NCI-H2081 (cell line): ENCODE results near the gene PIK3C2G.
"Not testable (repeated sequence)": the region's sequence is repeated elsewhere in the genome, so short reads cannot be mapped to it uniquely, and the experiment has no call there.

Experiments
- DNase-seq, 2 experiments: peaks; one replicate each; lab custom pipeline; 2025; lab: John Stamatoyannopoulos, UW

PIK3C2G gene, protein sequence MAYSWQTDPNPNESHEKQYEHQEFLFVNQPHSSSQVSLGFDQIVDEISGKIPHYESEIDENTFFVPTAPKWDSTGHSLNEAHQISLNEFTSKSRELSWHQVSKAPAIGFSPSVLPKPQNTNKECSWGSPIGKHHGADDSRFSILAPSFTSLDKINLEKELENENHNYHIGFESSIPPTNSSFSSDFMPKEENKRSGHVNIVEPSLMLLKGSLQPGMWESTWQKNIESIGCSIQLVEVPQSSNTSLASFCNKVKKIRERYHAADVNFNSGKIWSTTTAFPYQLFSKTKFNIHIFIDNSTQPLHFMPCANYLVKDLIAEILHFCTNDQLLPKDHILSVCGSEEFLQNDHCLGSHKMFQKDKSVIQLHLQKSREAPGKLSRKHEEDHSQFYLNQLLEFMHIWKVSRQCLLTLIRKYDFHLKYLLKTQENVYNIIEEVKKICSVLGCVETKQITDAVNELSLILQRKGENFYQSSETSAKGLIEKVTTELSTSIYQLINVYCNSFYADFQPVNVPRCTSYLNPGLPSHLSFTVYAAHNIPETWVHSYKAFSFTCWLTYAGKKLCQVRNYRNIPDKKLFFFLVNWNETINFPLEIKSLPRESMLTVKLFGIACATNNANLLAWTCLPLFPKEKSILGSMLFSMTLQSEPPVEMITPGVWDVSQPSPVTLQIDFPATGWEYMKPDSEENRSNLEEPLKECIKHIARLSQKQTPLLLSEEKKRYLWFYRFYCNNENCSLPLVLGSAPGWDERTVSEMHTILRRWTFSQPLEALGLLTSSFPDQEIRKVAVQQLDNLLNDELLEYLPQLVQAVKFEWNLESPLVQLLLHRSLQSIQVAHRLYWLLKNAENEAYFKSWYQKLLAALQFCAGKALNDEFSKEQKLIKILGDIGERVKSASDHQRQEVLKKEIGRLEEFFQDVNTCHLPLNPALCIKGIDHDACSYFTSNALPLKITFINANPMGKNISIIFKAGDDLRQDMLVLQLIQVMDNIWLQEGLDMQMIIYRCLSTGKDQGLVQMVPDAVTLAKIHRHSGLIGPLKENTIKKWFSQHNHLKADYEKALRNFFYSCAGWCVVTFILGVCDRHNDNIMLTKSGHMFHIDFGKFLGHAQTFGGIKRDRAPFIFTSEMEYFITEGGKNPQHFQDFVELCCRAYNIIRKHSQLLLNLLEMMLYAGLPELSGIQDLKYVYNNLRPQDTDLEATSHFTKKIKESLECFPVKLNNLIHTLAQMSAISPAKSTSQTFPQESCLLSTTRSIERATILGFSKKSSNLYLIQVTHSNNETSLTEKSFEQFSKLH (N-terminal part only)

DNA sequence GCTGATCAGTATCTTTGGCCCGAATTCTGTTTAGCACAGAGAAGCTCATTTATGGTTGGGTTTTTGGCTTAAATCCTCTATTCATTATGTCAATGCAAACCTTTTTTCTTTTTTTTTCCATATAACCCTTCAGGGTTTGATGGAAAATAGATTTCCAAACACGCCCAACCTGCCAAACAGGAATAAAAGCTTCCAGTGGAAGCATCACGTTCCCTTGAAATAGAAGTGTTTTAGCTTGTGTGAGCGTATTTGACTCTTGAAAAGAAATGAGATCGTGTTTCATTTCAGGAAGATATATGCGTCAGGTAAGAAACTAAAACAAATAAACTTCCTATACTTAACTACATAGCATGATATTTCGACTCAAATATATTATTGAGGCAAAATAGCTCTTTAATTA lies at the start of gene PIK3C2G:
TSS of gene PIK3C2G (plus strand) at position 246 of the 400 bp plus-strand sequence. CDS start 20,564 bp downstream, outside the sequence.
- DNase-seq, result peak in 1 of 2 experiments; percentile 20

DNA sequence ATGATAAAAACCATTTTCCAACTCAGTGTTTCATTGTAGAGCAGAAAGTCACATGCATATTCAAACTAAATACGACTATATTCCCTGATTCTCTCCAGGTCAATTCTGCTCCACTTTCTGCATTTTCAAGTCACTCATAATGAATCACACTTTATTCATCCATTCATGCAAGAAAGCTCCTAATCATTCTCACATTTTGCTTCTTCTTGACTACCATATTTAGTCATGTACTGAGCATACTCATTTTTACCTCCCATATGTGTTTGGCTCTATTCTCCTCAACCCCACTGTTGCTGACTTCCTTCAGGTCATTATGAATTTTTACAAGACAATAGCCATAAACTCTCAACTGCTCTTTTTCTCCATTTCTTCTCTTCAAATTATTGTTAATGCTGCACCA lies 43.4 kb upstream of the PIK3C2G start:
- DNase-seq, result no peak

DNA sequence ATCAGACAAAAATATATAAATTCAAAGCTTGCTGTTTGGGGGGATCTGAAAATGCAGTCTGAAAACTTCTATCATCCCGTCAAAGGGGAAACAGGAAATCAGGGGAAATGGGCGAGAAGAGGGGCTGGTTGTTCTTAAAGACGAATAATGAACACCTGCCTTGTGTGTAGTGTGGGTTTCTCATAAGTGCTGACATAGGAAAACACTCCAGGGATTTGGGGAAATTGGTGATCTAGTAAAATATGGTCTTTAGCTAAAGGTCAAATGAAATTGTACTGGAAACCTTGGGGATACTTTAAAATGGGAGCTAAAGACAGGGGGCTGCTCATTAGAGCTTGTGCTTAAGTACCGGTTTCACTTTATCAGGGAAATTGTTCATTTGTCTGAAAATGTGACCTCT lies 39.6 kb upstream of the PIK3C2G start:
- no peak for DNase-seq

DNA sequence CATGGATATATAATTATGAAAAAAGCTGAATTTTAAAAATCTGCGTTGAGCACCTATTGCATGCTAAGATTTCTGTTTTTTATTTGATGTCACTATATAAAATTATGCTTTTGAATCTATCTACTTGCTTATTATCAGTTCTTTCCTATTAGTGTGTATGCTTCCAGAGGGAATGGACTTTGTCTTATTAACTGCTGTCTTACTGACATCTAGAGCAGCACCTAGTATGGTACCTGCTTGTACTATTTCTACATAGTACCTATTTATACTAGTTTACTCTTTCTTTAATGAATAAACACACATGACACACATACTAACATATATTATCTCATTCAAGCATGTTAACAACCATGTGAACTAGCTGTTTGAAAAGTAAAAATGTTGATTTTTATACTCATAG lies 38.6 kb upstream of the PIK3C2G start:
- no peak for DNase-seq

DNA sequence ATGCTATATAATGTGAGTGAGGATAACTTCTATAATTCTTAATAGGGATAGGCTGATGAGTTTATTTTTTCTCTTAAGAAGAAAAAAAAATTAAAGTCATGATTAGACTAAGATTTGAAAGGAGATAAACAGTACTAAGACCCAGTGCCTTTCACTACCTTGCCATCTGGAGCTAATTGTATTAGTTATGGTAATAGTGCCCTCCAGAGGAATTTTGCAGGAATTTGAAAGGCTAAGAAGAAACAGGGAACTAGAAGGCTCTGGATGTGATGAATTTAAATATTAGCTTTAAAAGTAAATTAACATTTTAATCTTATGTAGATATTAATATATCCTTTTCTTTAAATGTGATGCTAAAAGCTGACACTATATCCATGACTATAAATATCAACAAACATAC lies 36.6 kb upstream of the PIK3C2G start:
- peak; percentile 16 to 55 for DNase-seq

DNA sequence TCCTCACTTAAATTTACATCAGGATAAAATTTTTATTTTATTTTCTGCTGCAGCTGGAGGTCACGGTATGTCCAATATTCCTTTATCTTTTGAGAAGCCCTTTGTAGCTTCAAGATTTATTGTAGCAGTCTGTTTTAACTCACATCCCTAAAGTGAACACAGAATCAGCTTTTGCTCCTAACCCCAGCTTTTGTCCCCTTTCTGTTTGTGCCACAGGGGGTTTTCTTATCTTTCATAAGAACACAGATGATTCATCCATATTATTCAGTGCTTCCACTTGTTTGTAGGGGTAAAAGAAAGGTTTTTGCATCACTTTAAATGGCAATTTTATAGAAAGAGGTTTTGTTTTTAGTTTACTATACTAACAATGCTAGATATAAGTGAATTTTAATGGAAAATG lies 21.8 kb upstream of the PIK3C2G start:
- no peak for DNase-seq

DNA sequence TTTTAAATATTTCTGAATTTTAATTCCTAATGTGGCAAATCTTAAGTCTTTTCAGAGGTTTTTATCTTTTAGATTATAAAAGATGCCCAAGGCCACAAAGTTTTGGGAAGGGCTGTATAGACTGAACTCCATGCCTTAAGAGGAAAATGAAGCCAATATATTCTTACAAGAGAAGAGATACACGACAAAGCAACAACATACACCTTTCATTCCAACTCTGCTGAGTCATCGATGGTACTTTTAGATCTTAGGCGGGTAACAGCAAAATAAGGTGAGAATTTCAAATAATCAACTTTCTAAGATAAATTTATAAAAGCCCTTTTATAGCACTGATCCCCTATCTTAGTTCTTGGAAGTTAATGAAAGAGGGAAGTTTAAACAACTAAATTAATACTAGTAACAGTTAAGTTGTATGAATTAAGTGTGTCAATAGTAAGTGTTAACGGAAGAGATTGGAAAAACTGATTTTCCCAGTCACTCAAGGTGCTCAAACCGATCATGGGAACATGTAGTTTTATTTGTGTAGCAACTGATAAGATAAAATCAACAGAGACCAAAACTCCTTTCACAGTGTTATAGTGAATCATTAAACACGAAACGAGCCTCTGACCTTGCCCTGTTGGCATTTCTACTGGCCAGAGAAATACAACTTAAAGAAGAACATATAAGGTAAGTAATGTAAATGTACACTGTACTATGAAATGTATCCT lies 18.8 kb upstream of the PIK3C2G start:
- DNase-seq, result no peak

DNA sequence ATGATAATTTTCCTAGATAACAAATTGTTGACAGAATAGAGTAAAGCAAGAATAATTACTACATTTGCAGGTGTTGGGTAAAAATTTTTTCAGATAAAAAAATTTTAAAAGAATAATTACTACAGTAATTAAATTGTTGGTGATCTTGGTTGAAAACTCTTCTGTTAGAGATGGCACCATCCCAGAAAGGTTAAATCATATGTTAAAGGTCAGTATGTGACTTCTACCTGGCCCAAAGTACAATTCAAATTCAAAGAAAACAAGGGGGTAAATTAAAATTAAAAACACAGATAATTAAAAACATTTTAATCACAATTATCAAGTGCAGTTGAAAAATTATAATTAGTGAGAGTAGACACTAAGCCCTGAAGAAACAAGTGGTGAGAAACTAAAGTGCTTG lies 18.1 kb upstream of the PIK3C2G start:
- DNase-seq, result no peak

DNA sequence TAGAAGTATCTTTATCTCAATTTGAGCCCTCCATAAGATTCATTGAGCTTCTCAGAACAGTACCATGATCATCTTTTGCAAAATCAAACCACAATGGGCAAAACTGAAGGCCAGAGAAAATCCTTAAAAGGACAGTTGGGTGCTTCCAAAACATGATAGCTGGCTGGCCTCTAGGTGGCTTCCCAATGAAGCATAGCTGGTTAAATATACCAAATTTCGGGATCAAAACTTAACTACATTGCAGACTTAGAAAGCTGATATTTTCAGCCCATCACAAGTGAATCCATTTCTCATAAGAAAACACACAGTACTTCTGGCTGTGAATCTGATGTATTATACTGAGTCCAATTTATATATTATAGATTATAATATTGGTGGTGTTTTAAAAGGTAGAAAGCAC lies 15.3 kb upstream of the PIK3C2G start:
- no peak for DNase-seq

DNA sequence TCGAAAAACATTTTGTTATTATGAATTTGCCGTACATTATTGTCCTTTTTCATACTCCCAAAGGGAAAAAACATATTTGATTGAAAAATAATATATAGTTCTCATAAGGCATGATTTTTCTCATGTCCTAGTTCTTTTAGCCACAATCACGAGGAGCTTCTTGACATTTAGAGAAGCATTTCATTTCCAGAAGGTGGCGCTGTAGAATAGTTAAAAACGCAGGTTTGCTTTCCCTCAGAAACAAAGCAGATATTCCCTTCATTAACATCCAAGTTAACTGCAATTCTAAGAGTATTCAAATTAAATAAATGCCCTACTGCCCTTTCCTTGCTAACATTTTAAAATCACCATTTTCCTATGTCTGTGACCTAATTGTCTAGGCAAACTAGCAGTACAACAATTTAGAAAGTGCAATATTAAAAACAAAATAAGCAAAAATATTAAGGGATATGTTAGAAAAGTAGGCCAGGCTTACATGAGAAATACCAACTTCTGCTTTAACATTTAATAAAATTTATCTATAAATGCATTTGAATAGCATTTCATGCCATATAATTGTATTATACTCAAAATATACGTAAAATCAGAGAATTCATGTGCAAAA lies 10.9 kb upstream of the PIK3C2G start:
- DNase-seq, result peak; percentile 66 to 72

DNA sequence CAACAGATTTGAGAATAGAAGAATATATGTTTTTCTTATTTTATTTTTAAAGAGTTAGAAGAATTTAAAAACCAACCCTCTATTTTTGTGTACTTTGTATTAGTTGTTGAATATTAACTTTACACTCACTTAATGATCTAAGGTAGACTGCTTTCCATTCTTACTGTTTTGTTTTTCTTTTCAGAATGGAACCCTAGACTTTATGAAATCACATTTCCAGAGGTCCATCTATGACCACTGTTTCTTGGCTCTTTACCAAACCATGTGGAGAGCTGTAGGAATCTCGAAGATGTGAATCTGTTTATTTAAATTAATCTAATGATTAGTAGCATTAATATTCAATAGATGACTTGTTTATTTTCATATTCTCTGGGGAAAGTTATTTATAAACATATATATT lies 7.2 kb upstream of the PIK3C2G start:
- DNase-seq, result no peak

DNA sequence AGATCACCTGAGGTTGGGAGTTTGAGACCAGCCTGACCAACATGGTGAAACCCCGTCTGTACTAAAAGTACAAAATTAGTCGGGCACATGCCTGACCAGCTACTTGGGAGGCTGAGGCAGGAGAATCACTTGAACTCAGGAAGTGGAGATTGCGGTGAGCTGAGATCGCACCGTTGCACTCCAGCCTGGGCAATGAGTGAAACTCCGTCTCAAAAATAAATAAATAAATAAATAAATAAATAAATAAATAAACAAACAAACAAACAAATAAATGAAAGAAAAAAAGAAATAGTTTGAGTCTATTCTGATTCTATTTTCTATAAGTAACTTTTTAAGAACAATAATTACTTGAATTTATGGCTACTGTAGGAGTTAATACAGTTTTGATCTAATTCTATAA lies 6.3 kb upstream of the PIK3C2G start:
- not testable (repeated sequence) for DNase-seq

DNA sequence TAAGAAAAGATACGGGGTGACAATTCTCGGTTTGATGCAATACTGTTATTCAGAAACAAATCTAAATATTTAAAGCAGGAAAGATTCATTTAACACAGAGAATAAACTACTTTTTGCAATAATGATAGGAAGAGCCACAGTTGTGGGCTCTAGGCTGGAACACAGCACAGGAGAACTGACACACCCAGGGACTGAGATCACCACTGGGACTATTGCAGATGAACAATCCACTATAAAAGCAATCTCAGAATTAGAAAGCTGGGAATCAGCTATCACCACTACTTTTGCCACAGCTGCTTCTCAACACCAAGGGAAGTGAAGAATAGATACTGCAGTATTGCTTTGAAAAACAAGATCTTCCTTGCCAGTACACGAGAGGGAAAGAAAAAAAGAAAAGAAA lies 4.1 kb upstream of the PIK3C2G start:
- DNase-seq, result no peak

DNA sequence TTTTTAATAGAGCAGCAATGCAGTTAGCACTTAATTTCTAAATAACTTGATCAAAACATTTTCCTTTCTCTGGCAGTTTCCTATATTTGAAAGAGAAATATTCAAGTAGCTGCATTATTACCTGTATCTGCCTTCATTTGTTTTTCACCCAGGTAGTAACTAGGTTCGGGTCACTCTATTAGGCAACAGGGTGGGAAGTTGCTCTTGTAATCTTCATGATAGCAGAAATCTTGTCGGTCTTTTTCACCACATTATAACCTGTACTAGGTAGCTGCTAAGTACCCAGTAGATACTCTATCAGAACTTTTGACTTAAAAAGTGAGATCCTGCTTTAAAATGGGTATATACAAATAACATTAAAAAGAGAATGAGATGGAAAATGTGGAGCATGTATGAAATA lies 2.4 kb upstream of the PIK3C2G start:
- no peak for DNase-seq

DNA sequence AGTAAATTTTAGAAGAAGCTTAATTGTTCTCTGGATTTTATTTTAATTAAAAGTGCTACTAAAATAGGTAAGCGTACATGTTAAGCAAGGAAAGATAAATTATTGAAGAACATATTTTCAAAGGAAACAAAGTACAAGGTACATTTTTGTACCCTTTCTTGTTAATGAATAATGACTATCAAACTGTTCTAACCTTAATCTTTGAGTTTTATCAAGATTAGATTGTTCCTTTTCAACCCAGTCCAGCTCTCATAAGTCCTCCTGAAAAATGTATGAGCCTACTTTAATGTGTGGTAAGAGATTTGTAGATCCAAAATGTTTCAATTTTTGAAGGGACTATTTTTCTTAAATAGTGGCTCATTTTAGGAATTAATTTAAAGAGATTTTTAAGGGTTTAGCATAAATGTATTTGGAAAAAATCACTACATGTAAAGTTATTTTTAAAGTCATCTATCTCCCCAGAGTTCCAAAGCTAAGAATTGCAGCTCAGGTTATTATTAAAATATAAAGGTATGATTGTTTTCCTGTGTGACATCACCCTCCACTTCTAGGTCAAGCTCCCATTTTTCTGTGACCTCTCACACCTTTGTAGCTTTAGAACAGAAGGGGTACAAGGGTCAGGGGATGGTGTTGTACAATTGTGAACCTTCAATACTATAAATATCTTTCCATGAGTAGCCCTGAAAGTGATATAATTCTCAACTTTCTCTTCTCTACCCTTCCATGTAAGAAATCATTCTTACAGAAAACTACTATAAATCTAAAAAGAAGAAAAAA lies 1.2 kb upstream of the PIK3C2G start:
- no peak for DNase-seq

DNA sequence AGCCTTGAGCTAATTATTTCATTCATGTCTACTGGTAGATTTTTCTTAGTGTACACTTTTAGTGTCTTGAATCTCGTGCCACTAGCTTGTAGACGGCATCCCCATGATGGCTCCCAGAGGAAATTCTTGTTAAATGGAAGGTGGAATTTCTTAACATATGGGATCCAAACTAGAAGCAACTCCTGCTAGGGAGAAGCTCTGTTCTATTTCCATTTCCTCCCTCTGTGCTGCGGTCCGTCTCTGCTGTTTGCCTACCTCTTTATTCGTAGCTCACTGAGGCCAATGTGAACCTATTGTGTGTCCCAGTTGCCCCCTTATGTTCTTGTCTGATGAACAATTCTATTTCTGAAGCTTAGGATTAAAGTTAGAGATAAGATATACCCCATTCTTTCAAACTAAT lies 588 bp downstream of the PIK3C2G start:
- DNase-seq, result no peak

DNA sequence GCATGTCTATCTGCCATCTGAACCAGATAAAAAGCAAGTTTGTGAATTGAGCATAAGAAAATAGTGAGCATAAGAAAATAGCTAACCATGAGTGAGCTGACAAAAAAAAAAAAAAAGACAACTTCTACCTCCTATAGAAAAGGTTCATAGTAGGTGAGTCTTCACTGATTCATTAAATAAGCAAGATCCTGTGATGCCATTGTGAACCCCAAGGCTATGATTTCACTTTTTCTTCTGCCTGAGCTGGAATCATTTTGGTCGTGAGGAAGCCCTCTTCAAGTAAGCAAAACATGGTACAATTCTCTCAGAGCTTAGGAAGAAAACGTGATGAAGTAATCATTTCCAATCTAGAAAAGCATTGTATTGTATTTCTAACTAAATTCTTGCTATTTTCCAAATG lies 1.2 kb downstream of the PIK3C2G start:
- no peak for DNase-seq

DNA sequence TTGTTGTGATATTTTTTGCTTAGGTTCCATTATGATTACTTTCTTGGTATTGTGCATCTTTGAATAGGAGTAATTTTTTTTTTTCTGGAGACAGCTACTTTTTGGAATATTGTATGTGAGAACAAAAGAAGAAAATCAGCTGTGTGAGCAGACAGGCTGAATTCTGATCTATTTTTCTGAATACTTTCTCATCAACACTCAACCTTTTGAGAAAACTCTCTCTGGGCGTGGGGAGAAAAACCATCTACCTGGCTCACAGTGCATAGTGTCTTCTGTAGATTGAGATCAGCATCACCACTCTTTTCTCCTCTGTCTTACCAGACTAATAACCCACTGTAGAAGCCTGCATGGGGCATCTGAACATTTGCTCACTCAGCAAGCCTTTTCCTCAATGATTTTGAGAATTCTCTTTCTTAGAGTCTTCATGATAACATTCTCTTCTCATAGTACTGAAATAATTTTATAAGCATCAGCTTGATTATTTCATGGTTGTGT lies 3.3 kb downstream of the PIK3C2G start:
- no peak for DNase-seq

DNA sequence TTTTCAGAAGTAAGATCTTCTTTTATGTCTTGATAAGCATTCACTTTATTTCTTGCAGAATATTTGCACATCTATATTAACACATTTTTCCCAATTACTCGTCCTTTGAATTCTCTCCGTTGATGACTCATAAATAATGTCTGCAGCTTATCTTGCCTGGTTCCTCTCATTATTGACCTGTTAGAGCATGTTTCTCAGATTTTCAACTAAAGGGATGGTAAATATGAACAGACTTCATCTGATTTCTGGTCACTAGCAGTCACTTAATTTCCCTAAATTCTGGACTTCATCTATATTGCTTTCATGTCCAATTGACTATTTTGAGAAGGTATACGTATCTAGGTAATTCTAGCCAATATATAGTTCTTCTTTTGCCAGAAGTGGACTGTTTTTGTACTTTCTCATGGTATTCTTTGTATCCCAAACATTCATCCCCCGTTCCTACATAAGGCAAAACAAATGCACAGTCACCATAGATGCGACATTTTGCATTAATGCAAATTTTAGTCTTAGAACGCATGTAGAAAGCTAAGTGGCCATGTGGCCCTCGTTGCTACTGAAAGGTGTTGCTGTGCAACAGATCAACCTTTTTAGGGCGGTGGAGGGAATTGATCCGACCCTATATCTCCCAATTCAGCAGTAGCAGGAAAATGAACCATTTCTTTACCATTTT lies 6.2 kb downstream of the PIK3C2G start:
- DNase-seq, result no peak
